NOMO-1 (cell line): Measurements from ENCODE around the gene CISH.
A peak's percentile ranks its signal among the peaks of the same experiment; 100 is the strongest.

ENCODE experiments used
- DNase-seq, 2 experiments: peaks; one replicate each; lab custom pipeline; 2025; ENCODE audit not compliant: unreplicated experiment in 2 of 2; lab: John Stamatoyannopoulos, UW

The CISH gene

DNA sequence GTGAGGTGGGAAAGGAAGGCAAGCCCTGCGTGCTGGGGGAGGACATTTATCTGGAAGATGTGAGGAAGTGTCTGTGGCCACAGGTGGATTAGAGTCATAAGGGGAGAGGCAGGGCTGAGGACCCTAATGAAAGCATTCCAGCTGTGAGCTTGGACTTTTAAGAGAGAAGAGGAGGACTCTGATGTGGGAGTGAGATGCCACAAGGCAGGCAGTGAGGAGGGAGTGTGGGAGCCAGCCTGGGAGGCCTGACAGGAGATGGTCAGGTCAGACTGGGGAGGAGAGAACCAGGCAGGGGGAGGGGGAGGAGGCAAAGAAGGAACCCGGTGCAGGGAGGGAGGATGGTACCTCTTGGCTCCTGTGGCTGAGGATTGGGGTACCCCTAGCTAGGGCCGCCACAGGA is 26.4 kb upstream of the CISH start:
- DNase-seq: no peak

- DNase-seq: no peak
These were observed 25.4 kb upstream of the CISH start for GRCh38 chr3:50637011-50637410.

DNA sequence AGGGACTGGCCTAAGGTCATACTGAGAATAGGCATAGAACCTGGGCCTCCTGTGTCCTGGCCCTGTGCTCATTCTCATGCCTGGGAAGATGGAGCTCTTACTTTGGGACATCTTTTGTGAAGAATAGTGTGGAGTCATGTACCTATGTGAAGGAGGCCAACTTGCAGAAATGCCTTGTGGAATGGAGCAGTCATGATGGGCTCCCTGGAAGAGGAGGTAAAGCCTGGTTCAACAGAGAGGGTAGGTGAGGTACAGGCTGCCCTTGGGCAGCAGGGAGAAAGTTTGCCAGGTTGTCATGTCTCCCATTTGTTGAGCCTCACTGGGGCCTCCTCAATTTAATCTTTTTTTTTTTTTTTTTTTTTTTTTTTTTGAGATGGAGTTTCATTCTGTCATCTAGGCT is 23.5 kb upstream of the CISH start:
- DNase-seq: no peak

GRCh38 chr3:50633230-50633790 is 21.7 kb upstream of the CISH start:
- DNase-seq: no peak

DNA sequence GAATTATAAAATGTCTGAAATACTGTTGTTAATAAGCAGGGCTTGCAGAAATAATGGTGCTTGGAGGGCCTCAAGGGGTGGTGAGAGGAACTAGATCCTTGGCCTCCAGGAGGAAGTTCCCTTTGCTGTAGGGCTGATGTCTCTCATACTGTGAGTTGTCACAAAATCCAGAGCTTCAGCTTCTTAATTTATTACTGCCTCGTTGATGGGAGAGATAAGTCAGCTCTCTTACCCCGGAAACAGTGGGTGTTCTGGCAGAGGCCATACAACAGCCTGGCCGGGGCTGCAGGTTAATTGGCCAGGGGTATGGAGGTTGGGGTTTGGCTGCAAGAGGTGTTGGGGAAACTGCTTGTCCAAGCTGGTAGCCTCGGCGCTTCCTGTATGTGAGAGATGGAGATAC is 20.9 kb upstream of the CISH start:
- DNase-seq: peak; percentile 83 to 84

DNA sequence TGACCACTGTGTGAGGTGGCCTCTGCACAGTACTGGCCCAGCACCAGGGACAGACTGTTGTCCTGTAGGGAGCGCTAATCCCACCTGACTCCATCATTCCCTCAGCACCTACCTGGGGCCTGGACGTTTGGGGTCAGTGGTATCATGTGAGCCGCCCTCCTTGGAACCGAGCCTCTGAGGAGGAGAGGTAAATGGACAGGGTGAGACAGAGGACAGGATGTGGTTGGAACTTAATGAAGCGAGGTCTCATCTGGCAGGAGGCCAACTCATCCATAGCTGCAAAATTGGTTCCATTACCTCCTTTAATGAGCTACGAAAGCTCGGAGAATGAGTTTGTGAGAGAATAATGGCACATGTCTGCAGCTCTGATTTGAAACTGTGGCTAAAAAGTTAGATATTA is 19.3 kb upstream of the CISH start:
- no peak for DNase-seq

DNA sequence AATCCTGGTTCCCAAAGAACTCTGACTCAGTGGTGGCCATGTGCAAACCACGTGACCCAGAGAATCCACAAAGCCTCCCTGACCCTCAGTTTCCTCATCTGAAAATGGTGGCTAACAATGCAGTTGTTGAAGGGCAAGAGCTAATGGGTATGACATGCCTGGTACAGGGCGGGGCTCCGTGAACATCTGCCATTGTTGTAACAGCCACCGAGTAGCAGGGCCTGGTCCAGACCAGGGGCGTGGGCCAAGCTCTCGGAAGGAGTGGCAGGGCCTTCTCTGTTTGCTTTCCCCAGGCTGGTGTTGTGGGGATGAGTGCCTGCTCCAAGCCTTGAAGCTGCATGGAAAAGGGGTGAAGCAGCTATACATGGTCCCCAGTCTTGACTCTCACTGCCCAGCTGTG is 18.8 kb upstream of the CISH start:
- no peak for DNase-seq

GRCh38 chr3:50628601-50629000 is 17.0 kb upstream of the CISH start:
- DNase-seq: no peak

DNA sequence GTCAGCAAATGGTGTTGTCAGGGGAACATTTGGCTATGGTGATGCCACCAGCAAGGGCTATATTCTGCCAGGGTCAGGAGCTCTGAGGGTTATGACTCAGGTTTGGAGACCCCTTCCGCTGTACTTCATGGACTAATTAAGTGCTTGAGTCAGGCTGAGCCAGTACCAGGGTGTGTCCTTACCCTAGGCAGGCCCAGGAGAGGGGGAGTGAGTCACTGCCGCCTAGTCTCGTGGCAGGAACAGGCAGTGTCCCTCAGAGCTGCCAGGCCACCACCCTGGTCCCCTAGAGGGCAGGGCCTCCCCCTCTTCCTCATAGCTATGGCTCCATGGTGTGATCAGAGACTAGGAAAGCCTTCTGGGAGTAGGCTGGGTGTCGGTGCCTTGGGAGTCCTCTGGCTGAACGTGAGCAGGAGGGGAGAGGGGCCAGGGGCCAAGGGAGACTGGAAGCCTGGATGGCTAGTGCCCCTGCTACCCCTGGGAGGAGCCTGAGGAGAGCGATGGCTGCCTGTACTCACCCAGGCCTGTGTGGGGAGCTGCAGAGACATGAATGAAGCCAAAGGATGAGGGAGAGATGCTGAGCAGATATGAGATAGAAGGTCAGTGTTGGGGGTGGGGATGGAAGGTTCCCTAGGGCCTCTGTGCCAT is 16.0 kb upstream of the CISH start:
- peak in 1 of 2 experiments; percentile 70 for DNase-seq

GRCh38 chr3:50626401-50626800 is 14.8 kb upstream of the CISH start:
- DNase-seq: no peak

- no peak for DNase-seq
These were observed 13.9 kb upstream of the CISH start for GRCh38 chr3:50625231-50626182.

GRCh38 chr3:50624634-50625033 is 13.1 kb upstream of the CISH start:
- no peak for DNase-seq

- DNase-seq: no peak
These were observed 12.4 kb upstream of the CISH start for GRCh38 chr3:50623840-50624474.

DNA sequence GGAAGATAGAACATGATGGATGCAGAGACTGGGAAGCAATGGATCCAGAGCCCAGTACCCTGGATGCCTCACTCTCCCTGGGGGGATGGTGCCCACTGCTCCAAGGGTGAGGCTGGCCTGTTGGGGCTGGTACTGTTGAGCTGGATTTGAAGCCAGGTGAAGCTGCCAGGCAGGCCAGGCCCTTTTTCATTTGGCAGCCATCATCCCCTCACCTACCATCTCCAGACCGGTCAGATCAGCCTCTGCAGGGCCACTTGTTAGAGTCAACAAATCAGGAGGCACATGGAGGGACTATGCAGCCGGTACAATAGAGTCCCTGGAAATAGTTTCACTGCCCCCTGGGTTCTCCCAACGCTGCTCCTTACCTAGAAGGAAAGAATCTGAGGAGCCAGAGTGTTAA is 11.3 kb upstream of the CISH start:
- no peak for DNase-seq

DNA sequence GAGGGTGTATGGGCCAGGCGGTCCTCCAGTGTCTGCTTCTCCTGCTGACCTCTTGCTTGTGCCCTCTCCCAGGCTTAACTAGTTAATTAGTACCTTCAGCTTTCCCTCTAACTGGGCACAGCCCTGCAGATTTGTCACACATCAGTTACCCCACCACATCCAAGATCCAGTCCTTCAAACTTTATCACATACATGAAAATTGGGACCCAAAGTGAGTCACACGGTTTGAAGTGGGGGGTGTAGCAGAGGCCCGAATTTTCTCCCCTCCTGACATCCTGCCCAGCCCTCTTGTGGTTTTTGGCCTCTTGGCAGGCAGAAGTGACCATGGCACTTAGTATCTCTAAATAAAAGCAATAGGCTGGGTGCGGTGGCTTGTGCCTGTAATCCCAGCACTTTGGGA is 9.2 kb upstream of the CISH start:
- no peak for DNase-seq

DNA sequence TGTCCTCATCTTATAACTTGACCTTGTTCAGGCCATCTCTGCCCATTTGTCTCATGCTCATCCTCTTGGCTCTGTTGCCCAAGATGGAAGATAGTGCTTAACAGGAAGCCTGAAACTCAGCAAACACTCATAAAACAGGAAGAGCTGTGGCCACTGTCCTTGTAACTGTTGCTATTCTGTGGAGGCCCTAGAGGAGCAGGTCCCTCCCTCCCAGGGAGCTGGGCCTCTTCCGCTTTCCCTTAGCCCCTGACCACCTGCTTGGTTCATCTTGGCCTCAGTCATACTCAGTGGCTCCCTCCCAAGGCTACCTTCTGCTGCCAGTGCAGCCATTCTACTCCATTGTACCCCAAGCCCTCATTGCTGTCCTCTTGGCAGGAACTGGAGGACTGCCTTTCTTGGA is 8.8 kb upstream of the CISH start:
- peak; percentile 96 to 97 for DNase-seq

DNA sequence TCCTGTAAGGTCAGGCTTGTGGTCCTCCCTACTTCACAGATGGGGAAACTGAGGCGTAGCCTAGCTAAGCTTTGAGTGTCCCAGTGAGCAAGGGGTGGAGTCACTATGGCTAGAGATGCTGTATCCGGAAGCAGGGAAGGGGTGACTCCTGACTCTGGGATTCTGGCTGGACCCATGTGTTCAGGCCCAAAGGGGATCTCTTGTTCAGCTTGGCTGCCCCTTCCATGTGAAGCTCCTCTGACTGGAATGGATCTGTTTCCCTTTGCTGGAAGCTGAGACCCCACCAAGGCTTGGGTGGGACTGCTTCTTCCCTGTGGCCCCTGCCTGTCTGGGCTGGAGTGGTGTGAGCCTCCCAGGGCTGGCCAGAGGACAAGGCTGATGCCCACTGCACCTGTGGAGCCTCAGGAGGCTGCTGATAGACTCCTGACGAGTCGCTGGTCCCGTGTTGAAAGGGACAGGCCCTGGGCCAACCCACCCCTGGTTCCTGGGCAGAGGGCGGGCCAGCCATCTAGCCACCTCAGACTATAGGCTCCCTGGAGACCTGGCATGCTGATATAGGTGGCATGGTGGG is 6.4 kb upstream of the CISH start:
- DNase-seq: no peak

DNA sequence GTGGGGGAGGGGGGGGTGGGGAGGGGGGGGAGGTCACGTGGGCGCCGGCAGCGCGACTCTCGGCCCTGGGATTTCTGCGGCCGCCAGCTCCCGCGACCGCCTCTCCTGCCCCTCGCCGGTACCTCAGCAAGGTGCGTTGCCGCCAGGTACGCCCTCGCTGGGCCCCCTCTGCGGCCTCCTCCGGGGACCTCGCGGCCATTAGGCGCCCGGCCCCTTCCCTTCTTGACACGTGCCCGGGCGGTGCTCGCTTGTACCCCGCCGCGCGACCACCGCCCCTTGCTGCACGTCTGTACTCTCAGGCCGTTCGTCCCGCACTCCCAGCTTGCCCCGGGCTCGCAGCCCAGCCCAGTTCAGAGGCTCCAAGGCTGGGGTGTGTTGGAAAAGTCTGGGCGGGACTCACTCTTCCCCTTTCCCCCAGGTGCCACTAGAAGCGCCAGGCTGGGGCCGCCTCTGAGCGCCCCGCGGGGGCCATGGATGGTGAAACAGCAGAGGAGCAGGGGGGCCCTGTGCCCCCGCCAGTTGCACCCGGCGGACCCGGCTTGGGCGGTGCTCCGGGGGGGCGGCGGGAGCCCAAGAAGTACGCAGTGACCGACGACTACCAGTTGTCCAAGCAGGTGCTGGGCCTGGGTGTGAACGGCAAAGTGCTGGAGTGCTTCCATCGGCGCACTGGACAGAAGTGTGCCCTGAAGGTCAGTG is 5.7 kb upstream of the CISH start, which contains the start of gene MAPKAPK3:
Gene MAPKAPK3, plus strand, starts transcription at position 56 of the 696 bp plus-strand sequence. Its CDS starts 415 bp downstream, at position 471.
- peak; percentile 42 to 59 for DNase-seq

GRCh38 chr3:50616770-50617095 is 5.2 kb upstream of the CISH start:
- peak; percentile 90 to 96 for DNase-seq

DNA sequence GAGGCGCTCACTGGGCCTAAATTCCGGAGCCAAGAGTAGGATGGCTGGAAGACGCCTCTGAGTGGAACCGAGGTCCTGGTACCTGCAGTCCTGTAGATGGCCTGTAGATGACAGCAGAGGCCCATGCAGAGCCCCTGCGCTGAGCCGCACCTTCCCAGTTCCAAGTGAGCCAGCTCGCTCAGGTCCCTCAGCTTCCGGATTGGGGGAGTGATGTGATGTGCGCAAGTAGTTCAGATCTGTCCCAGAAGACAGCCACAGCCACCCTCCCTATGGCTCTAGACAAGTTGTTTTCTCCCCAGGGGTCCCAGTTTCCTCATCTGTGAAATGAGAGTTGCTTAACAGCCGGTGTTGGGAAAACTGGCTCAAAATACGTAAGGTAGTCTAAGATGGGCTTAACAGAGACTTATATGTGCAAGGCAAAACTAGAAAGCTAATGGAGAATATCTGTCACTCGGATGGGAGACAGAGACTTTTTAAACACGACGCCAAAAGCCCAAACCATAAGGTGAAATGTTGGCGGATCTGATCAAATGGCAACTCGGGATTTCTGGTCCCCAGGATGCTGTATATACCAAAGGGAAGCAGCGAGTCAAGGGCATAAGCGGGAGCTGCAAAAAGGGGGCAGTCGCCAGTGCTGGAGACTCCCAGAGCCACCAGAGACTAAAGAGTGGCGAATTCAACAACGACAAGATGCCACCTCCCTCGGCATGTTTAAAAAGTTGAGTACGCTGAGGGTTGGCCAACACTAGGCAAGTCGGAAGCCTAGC is 4.6 kb upstream of the CISH start:
- peak; percentile 86 to 88 for DNase-seq
